ENCODE data around the gene ST6GALNAC6. TPM values are rescaled to one million over a fixed set of nuclear protein-coding genes. Genes with fewer than 3 reads are reported as not detected.

Gene ST6GALNAC6
- total and polyA plus RNA-seq, 2 of the 4 experiments (the other 2 are of a cell fraction) = 35.7 to 48.6 TPM

- no peak for TF ChIP-seq MXI1 (IDR thresholded peaks at IDR 0.05; ENCODE audit: borderline replicate concordance, low read depth, low read length)
Observed at GRCh38 chr9:127898433-127899127, 823 bp downstream of the ST6GALNAC6 start (continued).

GRCh38 chr9:127897193-127897692 is 2.2 kb downstream of the ST6GALNAC6 start:
- Histone ChIP-seq H2AFZ (replicated peaks; ENCODE audit: low read length, poor library complexity) (peak overlapping the region; percentile 72), H2BK5ac (ENCODE audit: low read depth, low read length, poor library complexity, severe bottlenecking) (peak overlapping the region; percentile 52), H3K9me1 (ENCODE audit: insufficient read depth, low read length) (peaks cover 12% of the 10 kb centered on the region), H3K27ac (ENCODE audit: insufficient read depth, low read length) (peak overlapping the region; percentile 87), H3K4ac (ENCODE audit: low read depth, low read length) (peak overlapping the region; percentile 49), H4K8ac (ENCODE audit: low read depth in 2 of 2, low read length in 2 of 2) (peak overlapping the region in 1 of 2 experiments; percentile 47; a peak in 1 of 4 replicates), H4K91ac (ENCODE audit: insufficient read depth, low read depth, low read length) (peak overlapping the region; percentile 13; the same call in 1 of the 2 replicates), H2BK20ac (ENCODE audit: low read depth, low read length) (0 out of 2 replicates have a peak overlapping the region, but pooled peaks have one; percentile 8), H2AK5ac (ENCODE audit: low read depth, low read length) (peak overlapping the region; percentile 94), H3K14ac (replicated peaks; ENCODE audit: low read depth, low read length) (0 out of 2 replicates have a peak overlapping the region, but pooled peaks have one; percentile 6), H3K23ac (ENCODE audit: low read depth, low read length) (0 out of 2 replicates have a peak overlapping the region, but pooled peaks have one; percentile 5), H3K4me3 (ENCODE audit: insufficient read depth, low read depth, low read length) (no peak overlapping the region; the same call in 1 of the 2 replicates), H3K56ac (ENCODE audit: extremely low read depth, insufficient read depth, low read length) (no peak overlapping the region), H3K36me3 (ENCODE audit: control insufficient read depth, insufficient read depth, low read length) (peaks cover 39% of the 10 kb centered on the region), H3K18ac (ENCODE audit: low read depth, low read length) (no peak overlapping the region), H3K9me3 (ENCODE audit: control insufficient read depth, insufficient read depth, low read length) (peaks cover 15% of the 10 kb centered on the region), H2BK120ac (ENCODE audit: low read depth, low read length) (peak overlapping the region; percentile 16; the same call in 1 of the 2 replicates), H3K27me3 (ENCODE audit: control insufficient read depth, insufficient read depth, low read length) (no peaks in the 10 kb centered on the region), H4K5ac (ENCODE audit: low read depth, low read length) (no peak overlapping the region), H3K4me2 (ENCODE audit: low read depth, low read length) (peak overlapping the region; percentile 82), H2AK9ac (replicated peaks; ENCODE audit: low read depth, low read length, poor library complexity) (peak overlapping the region; percentile 66), H3K4me1 (ENCODE audit: control insufficient read depth, insufficient read depth, low read length) (peaks cover 20% of the 10 kb centered on the region), H3K79me1 (ENCODE audit: low read depth in 1 of 2, low read length in 2 of 2) (peaks cover 19 to 59% of the 10 kb centered on the region in 2 experiments), H4K20me1 (ENCODE audit: insufficient read depth, low read length) (peaks cover 27% of the 10 kb centered on the region), H3K9ac (ENCODE audit: low read depth, low read length) (peak overlapping the region; percentile 37; the same call in 1 of the 2 replicates), H2BK15ac (ENCODE audit: low read depth, low read length) (peak overlapping the region; percentile 44; the same call in 1 of the 3 replicates)
- POLR2A ChIA-PET (ENCODE audit: unreplicated experiment) = no interaction called here
- in situ Hi-C loops (cut with MboI; ENCODE audit: low sequenced_read_pairs) (no loop called here), dilution Hi-C loops (cut with HindIII; ENCODE audit: low sequenced_read_pairs, unreplicated experiment) (no loop called here), intact Hi-C loops (cut with micrococcal nuclease) (no loop called here)
- DNase-seq (peak; percentile 77), ATAC-seq (ENCODE audit: low read depth) (peak; percentile 62)
- no TSS peak for BruUV-seq (replicated peaks)
- CTCF ChIA-PET = no interaction called here
- WGBS, 2 experiments (ENCODE audit: extremely low coverage in 2 of 2, insufficient read length in 1 of 2) = 7% methylated on average over 7 of the region's 19 CpGs; no CpG with 5 or more reads in 1 of the 2 experiments
- TF ChIP-seq NFE2L2 (IDR thresholded peaks at IDR 0.05; ENCODE audit: low read depth, low read length) (no peak), CEBPB (IDR thresholded peaks at IDR 0.05; ENCODE audit: low read depth, low read length) (no peak), POLR2A (IDR thresholded peaks at IDR 0.05; ENCODE audit: low read depth, low read length) (peak; percentile 39; the same call in 1 of the 2 replicates), MAFK (IDR thresholded peaks at IDR 0.05; ENCODE audit: low read depth, low read length) (no peak), MXI1 (IDR thresholded peaks at IDR 0.05; ENCODE audit: borderline replicate concordance, low read depth, low read length) (no peak), RFX5 (IDR thresholded peaks at IDR 0.05; ENCODE audit: low read depth, low read length) (no peak), MAZ (IDR thresholded peaks at IDR 0.05; ENCODE audit: borderline replicate concordance, low read depth, low read length) (0 out of 2 replicates have a peak, but pooled peaks have one; percentile 43), RCOR1 (IDR thresholded peaks at IDR 0.05; ENCODE audit: insufficient replicate concordance, low read length) (no peak), RAD21 (IDR thresholded peaks at IDR 0.05; ENCODE audit: low read length) (no peak), FOS (IDR thresholded peaks at IDR 0.05; ENCODE audit: low read depth, low read length) (no peak), SMC3 (IDR thresholded peaks at IDR 0.05; ENCODE audit: low read depth, low read length) (no peak)
- TF ChIP-seq, protein P1, sequence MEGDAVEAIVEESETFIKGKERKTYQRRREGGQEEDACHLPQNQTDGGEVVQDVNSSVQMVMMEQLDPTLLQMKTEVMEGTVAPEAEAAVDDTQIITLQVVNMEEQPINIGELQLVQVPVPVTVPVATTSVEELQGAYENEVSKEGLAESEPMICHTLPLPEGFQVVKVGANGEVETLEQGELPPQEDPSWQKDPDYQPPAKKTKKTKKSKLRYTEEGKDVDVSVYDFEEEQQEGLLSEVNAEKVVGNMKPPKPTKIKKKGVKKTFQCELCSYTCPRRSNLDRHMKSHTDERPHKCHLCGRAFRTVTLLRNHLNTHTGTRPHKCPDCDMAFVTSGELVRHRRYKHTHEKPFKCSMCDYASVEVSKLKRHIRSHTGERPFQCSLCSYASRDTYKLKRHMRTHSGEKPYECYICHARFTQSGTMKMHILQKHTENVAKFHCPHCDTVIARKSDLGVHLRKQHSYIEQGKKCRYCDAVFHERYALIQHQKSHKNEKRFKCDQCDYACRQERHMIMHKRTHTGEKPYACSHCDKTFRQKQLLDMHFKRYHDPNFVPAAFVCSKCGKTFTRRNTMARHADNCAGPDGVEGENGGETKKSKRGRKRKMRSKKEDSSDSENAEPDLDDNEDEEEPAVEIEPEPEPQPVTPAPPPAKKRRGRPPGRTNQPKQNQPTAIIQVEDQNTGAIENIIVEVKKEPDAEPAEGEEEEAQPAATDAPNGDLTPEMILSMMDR (conservative IDR thresholded peaks at IDR 0.05; ENCODE audit: low read depth, low read length) = no peak
- TF ChIP-seq, protein P2, sequence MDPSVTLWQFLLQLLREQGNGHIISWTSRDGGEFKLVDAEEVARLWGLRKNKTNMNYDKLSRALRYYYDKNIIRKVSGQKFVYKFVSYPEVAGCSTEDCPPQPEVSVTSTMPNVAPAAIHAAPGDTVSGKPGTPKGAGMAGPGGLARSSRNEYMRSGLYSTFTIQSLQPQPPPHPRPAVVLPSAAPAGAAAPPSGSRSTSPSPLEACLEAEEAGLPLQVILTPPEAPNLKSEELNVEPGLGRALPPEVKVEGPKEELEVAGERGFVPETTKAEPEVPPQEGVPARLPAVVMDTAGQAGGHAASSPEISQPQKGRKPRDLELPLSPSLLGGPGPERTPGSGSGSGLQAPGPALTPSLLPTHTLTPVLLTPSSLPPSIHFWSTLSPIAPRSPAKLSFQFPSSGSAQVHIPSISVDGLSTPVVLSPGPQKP (IDR thresholded peaks at IDR 0.05; ENCODE audit: borderline replicate concordance, low read depth, low read length) = no peak

All from IMR-90 (cell line).